NOMO-1 (cell line): ENCODE data around the gene RIN1.

Experiments
- DNase-seq, 2 experiments: peaks; one replicate each; lab custom pipeline; 2025; ENCODE audit not compliant: unreplicated experiment in 2 of 2; lab: John Stamatoyannopoulos, UW

Gene RIN1

DNA sequence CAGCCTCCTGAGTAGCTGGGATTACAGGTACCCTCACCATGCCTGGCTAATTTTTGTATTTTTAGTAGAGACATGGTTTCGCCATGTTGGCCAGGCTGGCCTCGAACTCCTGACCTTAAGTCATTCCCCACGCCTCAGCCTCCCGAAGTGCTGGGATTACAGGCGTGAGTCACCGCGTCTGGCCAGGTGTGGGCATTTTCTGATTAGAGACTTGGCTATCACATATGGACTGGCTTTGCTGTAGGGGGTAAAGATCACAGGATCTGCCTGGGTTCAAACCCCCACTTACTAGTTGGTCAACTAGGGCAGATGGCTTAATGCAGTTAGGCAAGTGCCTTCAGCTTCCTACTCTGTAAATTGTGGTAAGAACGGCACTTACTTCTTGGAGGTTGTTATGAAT is 25.9 kb downstream of the RIN1 start:
- no peak for DNase-seq

DNA sequence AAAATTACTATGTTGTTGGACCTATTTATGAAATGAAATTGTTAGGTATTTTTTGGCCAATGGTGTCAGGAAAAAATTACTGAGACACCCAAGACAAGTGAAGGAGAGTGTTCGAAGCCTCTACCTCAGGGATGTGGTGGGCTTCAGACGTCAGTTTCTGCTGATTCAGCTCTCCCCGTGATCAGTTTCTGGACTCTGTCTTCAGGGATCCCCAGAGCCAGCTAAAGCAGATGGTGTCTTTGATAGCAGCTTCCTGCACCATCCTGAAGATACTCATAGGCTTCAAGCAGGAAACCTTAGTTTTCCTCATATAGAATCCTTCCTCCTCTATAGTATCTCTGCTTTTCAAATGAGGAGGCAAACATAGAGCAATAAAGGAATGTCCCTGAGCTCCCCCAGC is 26.8 kb downstream of the RIN1 start:
- no peak for DNase-seq

DNA sequence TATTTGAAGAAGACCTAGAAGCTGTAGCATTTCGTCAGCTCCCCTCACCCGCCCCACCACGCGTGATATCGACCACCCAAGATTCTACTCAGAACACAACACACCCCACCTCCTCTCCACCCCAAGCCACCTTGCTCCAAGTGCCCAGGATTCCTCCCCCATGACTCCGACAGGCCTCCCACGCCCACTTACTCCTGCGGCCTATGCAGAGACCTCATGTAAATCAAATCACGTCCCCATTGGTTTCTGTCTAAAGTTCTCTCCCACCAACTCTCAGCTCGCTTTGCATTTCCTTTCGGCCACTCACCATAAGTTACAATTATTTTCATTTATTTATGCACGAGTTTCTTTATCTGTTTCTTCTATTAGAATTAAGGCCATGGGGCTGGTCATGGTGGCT is 33.6 kb downstream of the RIN1 start:
- DNase-seq: no peak

DNA sequence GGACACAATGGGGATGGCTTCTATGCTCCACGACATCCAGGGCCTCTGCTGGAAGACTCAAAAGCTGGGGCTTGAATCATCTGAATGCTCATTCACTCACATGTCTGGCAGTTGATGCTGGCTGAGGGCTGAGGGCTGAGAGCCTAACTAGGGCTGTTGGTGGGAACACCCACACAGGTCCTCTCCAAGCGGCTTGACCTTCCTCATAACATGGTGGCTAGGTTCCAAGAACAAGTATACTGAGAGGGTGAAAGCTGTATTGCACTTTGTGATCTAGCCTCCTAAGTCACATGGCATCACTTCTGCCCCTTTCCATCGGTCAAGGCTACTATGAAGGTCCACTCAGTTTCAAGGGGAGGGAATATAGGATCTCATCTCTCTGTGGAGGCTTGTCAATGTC is 37.0 kb downstream of the RIN1 start:
- no peak for DNase-seq

DNA sequence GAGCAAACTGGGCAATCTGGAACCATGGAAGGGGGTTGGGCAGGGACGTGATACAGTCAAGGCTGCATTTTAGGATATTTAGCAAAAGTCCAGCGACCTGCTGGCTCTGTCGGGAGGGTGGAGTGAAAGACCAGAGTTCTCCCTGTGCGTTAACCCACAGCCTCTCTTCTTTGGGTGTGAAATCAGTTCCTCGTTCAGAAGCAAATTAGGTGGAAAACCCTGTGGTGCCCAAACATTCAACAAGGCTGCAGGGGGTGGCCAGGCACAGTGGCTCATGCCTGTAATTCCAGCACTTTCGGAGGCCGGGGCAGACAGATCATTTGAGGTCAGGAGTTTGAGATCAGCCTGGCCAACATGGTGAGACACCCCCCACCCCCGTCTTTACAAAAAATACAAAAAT is 38.6 kb downstream of the RIN1 start:
- no peak for DNase-seq

DNA sequence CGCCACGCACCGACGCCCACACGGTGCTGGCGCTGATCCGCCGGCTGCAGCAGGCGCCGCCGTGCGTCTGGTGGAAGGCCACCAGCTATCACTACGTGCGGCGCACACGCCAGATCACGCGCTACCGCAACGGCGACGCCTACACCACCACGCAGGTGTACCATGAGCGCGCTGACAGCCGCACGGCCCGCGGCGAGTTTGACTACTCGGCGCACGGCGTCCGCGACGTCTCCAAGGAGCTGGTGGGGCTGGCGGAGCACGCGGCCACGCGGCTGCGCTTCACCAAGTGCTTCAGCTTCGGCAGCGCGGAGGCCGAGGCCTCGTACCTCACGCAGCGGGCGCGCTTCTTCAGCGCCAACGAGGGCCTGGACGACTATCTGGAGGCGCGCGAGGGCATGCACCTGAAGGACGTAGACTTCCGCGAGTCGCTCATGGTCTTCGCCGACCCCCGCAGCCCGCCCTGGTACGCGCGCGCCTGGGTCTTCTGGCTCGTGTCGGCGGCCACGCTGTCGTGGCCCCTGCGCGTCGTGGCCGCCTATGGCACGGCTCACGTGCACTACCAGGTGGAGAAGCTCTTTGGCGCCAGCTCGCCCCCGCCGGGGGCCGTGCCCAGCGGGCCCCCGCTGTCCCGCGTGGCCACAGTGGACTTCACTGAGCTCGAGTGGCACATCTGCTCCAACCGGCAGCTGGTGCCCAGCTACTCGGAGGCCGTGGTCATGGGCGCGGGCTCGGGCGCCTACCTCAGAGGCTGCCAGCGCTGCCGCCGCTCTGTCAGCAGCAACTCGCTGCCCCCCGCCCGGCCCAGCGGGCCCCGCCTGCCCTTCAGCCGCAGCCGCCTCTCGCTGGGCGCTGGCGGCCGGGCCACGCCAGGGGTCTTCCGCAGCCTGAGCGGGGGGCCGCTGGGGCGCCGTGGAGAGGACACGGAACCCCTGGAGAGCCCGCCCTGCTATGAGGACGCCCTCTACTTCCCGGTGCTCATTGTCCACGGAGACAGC is 41.3 kb downstream of the RIN1 start:
- no peak for DNase-seq

DNA sequence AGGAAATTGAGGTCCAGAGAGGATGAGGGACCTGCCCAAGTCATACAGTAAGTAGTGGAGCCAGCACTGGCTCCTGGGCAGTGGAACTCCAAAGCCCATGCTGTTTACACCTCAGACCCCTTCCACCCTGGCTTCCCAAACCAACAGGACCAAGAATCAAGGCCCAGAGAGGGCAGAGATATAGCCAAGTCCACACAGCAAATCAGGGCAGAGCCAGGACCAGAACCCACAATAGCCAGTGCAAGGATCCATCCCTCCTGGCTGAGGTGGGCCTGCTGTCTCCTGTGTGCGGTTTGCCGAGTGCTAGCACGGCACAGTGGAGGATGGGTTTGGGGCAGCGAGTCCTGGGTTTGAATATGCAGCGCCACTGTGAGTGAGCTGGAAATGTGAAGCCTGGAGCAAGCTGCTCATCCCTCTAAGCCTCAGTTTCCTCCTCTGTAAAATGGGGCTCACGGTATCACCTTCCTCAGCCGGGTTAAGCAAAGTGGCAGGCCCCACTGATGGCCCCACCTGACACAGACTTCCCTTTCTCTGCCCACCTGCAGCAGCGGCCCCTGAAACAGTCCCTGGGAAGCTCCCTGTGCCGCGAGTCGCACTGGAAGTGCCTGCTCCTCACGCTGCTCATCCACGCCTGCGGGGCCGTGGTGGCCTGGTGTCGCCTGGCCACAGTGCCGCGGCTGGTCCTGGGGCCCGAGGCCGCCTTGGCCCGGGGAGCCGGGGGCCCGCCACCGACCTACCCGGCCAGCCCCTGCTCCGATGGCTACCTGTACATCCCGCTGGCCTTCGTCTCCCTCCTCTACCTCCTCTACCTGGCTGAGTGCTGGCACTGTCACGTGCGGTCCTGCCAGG is 42.2 kb downstream of the RIN1 start:
- DNase-seq: no peak

DNA sequence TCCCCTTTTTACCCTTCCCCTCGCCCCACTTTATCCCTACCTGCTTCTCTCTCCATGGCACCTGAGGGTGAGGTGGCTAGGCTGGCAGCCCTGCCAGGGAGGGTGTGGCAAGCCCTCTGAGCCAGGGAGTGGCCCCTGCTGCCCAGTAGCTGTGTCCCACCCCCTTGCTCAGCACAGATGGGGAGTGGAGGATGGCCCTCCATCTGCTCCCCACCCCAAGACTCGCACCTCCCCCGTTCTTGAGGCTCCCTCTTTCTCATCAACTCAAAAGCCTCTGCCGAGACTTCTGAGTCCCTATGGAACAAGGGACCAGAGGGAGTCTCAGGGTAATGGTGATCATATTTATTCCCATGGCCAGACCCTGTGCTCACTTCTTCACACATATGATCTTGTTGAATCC is 42.9 kb downstream of the RIN1 start:
- no peak for DNase-seq

DNA sequence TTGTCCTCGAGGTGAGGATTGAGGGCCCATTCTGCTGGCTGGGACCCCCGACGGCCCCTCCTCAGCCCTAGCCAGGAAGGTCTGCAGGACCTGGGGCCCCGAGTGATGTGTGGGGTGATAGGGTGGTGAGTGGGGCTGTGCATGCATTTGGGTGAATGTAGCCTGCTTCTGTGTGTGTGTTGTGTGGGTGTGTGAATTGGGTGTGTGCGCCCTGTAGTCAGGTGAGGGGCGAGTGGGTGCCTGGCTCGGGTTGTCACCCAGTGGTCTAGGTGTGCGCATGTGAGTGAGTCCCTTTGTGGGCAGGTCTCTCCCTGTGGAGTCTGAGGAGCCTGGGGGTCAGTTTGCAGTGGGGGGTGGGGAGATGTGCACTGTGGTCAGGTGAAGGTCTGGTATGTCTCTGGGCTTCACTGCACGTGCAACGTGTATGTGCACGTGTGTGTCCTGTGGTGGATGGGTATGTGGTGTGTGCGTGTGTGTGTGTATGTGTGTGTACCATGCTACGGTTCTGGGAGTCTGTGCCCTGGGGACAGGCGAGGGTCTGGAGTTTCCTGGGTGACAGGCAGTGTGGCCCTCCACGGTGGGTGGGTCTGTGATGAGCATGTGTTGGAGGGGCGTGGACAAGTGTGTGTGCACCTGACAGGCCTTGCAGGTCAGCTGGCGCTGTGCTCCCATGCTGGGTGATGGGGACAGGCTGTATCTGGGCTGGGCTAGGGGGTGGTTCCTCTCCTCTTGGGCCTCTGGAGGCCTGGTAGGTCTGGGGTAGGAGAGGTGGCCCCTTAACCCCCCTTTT is 43.5 kb downstream of the RIN1 start:
- DNase-seq: no peak

DNA sequence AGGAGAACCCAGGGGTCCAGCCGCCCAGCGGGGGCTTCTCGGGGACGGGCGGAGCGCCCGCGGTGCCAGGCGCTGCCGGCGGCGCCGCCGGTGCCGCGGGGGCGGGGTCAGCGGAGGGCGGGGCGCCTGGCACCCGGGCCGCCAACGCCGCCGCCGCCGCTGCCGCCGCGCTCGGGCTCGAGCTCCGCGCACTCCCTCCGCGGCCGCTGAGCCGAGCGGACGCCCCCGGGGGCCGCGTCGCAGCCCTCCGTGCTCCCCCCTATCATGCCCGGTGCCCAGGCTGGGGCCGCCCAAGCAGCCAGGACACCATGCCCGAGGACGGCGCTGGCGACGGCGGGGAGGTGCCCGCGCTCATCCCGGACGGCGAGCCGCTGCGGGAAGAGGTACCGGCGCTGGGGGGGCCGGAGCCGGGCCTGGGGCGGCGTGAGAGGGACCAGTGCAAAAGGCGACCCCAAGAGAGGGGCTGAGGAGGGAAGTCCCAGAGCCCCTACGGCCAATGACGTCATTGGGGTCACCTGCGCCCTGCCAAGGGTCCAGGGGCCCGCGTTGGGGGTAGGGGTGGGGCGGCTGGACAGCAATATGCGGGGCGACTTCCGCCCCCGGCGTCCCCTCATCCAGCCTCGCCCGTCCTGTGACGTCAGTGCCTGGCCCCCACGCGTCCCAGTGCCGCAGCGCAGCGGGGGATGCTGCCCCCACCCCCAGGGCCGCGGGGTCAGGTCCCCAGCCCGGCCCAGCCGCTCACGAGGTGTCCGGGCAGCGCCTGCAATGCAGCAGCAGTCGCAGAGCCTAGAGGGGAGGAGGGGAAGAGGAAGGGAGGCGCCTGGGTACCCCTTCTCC is 44.3 kb downstream of the RIN1 start, which contains the start of gene TMEM151A:
Gene TMEM151A, plus strand, starts transcription at position 189 of the 837 bp plus-strand sequence. Its CDS starts 120 bp downstream, at position 309.
- DNase-seq: no peak

DNA sequence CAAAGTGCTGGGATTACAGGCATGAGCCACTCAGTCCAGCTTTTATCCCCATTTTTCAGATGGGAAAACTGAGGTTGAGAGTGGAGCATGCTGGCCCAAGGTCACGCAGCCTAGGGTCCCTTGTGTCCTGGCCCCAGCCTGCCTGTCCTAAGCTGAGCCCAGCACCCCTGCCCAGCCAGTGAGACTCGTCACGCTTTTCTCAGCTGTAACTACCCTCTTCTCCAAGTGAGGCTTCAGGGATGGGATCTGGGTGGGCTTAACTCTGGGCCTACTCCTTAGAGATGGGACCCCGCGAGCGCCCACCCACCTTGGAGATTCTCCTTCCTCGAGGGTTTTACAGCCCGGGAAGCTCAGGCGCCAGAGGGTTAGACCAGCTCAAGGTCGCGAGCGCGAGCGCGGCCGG is 44.9 kb downstream of the RIN1 start:
- DNase-seq: no peak

DNA sequence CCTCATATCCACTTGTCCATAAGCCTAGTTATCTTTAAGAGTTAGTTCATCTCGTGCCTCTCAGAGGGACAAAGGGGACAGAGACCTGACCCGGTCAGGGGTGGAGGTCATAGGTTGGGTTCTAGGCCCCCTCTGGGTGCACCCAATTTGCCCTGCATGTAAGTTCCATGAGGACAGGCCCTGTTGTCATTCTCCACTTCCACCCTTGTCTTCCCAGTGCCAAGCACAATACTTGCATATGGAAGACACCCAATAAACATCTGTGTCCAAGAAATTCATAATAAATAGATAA is 46.0 kb downstream of the RIN1 start:
- DNase-seq: no peak

DNA sequence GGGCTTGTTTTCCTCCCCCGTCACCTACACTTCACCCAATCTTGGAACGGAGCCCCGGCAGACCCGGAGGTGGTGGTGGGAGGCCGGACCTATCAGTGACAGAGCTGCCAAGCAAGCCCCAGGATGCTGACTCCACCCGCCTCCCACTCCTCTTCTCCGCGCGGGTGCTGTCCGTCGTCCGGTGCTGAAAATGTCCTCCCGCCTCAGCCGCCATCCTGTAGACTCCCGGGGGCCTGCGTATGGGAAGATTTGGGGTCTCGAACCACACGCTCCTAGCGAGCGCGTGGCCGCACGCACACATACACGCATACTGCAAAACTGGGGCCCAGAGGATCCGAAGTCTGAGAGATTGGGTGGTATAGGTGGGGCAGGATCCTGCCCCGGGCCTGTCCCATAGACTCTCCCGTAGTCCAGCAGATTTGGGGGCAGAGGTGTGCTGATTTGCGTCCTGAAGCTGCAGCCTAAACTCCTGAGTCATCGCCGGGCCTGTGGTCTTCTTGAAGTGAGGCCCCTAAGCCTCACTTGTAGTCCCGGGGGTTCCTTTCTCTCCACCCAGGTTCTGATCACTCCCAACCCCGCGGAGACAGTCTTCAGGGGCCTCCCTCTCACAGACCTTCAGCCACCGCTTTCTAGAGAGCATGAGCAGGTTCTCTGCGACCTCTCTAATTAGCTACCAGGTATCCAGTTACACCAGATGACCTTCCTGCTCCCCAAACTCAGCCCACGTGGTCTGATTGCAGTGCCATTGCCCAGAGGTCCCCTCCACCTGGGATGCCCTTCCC is 46.5 kb downstream of the RIN1 start:
- DNase-seq: peak; percentile 47 to 58

DNA sequence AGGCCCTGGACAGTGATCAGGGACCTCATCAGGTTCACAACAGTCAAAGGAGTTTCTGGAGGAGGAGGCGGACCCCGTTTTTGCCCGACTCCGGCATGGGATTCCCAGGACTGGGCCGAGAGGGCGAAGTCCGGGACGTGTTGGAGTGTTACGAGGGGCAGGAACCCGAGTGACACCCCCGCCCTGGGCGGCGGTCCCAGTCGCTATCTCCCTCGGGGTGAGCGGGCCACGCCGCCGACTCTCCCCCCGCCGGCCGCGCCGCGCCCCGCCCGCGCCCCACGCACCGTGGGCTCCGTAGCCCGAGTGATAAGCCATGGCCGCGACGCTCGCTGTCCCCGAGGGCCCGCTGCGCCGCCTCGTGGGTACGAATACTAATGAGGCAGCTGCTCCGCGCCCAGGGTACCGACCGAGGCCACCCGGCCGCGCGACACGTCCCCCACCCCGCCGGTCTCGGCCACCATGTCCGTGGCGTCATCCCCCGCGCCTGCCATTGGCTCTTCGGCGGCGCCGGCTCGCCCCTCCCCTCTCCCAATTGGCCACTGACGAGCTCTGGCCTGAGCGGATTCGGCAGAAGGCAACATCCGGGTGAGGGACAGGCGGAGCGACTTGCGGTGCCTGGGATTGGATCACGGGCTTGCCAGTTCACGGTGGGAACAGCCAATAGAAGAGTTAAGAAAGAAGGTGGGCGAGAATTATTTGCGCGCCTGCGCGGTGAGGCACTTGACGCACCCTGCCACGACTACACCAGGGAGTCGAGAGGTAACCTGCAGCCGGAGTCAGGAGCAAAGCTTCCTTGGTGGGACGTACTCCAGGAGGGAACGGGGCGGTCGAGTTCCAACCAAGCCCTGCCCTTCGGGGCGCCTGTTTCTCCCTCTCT is 47.3 kb downstream of the RIN1 start, which contains the start of gene YIF1A:
Gene YIF1A, minus strand, starts transcription at position 473 of the 877 bp plus-strand sequence. Its CDS starts 158 bp downstream, at position 315.
- peak; percentile 99 to 100 for DNase-seq

DNA sequence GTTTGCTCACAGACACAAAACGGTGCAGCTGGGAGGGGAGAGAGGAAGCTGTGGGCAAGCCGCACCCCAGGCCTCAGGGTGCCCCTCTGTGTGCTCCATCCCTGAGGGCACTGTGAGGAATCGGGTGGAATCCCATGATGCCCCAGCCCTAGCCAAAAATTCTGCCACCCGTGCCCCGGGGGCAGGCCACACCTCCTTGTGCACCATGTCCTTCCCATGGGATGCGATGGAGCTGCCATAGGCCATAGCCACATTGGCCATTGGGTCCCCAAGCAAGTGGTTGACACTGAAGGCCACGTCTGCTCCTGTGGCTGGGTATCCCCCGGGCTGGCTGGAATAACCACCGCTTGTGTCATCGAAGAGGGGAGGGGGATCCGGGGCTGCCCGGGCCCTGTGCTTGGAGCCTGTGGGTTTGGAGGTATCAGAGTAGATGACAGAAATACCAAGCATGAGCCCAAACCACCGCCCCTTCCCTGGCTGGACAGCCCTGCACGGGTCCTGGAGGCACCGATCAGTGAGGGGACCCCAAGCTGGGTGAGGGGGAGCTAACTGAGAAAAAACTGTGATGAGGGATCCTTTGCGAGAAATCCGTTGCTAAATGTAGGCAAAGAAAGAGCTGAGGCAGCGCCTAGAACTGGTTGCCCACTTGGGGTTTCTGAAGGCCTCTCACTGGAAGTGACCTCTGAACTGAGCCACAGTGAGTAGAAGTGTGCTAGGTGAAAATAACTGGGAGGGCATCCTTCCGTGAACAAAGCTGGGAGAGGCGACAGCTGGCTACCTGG is 48.2 kb downstream of the RIN1 start:
- DNase-seq: no peak

DNA sequence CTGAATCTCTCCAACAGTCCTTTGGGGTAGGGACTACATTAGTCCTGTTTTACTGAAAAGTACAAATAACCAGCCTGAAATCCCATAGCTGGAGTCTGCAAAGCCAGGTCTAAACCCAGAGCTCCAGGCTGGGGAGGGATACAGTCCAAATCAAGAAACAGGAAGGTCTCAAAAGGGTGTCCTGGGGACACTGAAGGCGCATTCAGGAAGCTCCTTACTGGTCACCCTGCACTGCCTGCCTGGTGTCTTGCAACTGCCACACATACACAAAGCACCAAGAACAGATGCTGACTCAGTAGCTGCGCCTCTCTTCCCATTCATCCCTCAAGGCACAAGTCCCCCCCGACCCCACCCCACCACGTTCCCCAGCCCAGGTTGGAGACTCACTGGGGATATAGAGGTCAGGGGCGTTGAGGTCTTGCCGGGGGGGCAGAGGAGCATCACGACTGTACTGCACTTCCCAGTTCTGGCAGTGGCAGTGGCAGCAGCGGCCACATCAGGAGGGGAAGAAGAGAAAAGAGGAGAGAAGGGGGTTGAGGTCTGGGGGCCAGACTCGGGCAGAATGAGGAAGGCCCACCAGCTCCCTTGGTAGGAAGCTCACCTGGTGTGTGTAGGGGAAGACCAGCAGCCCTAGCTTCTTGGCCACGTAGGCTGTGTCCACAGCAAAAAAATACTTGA is 48.9 kb downstream of the RIN1 start:
- no peak for DNase-seq

DNA sequence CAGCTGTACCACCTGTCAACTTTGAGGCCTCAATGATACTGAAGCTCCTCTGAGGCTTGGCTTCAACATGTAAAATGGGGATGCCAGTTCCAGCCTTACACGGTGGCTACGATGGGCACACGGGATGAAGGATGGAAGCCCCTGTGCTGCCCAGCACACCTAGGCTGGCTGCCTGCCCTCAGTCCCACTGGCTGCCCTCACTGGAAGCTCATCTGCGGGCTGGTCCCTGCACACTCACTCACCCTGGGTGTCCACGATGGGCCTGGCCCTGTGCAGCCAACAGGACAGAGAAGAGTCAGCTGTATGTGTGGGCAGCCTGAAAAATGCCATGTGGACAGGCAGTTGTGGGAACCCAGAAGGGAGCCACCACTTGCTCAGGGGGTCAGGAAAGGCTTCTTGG is 49.5 kb downstream of the RIN1 start:
- no peak for DNase-seq
